Body of pancreas (tissue), 4 donors: Measurements from ENCODE around the gene MAP3K5. TPM values are rescaled to one million over a fixed set of nuclear protein-coding genes. Genes with fewer than 3 reads are reported as not detected.

ENCODE experiments used
- ATAC-seq: fragments of 150-250 bp; one replicate; pipeline ENCODE4 v1.9.1; 2016
- DNase-seq, 4 donors: peaks; one replicate each; pipeline ENCODE4 v3.0.0-alpha.2; 2019
- H3K27ac ChIP-seq, 4 donors: fragments of 200-600 bp; sonication (generic); 1 replicate in 3 of 4; 2 replicates in 1 of 4; pipeline versions ENCODE4 v1.5.1 to v1.6.1; 2016 to 2019; ENCODE audit warnings: mild to moderate bottlenecking in 1 of 4, mixed read lengths in 1 of 4, moderate library complexity in 1 of 4
- H3K27me3 ChIP-seq, 2 donors: fragments of 200-600 bp; sonication (generic); one replicate each; pipeline ENCODE4 v1.6.0; 2016; ENCODE audit warnings: mild to moderate bottlenecking in 1 of 2
- H3K36me3 ChIP-seq, 2 donors: fragments of 200-600 bp; sonication (generic); replicated peaks in 1 of 2; 2 replicates each; pipeline ENCODE4 v1.5.1; 2016; ENCODE audit warnings: low read depth in 2 of 2; ENCODE audit not compliant: insufficient read depth in 1 of 2
- H3K4me1 ChIP-seq: fragments of 200-600 bp; sonication (generic); one replicate; pipeline ENCODE4 v1.6.0; 2016
- H3K4me3 ChIP-seq, 2 donors: fragments of 200-600 bp; sonication (generic); 1 replicate in 1 of 2; 2 replicates in 1 of 2; pipeline ENCODE4 v1.5.1; 2016 to 2019
- H3K9me3 ChIP-seq, 3 donors: fragments of 200-600 bp; sonication (generic); 1 replicate in 2 of 3; 2 replicates in 1 of 3; pipeline ENCODE4 v1.5.1; 2016
- POLR2A ChIP-seq, 3 donors: fragments of 450-650 bp; IDR thresholded peaks; one replicate each; pipeline ENCODE4 v1.6.1; 2016; ENCODE audit warnings: antibody characterized with exemption in 3 of 3, mild to moderate bottlenecking in 2 of 3
- WGBS, 2 donors: methylation state at CpG; one replicate each; pipeline ENCODE4 v1.1.5; 2017; 5-methylcytosine and 5-hydroxymethylcytosine counted together
- intact Hi-C: fragments of 100-400 bp; cut with DNase I; formaldehyde crosslinking; loops from one replicate; pipeline ENCODE4 v1.15.1; 2023
- total RNA-seq, 2 donors: library from RNA; depleted of rRNA; stranded (reverse); fragments of >200 nt; gene quantifications; one replicate each; pipeline ENCODE4 v1.1.0, GENCODE V29; 2016
- TF ChIP-seq, protein P1 (sequence below), 7 experiments: fragments of 450-650 bp in 4 of 7; fragments of 200-600 bp in 3 of 7; sonication (generic) in 3 of 7; IDR thresholded peaks; one replicate each; pipeline ENCODE4 v1.5.1; 2016 to 2019; ENCODE audit warnings: antibody characterized with exemption in 7 of 7

The MAP3K5 gene
- total RNA-seq, 2 donors from 2014 or later = 33.7 to 36.9 TPM

DNA sequence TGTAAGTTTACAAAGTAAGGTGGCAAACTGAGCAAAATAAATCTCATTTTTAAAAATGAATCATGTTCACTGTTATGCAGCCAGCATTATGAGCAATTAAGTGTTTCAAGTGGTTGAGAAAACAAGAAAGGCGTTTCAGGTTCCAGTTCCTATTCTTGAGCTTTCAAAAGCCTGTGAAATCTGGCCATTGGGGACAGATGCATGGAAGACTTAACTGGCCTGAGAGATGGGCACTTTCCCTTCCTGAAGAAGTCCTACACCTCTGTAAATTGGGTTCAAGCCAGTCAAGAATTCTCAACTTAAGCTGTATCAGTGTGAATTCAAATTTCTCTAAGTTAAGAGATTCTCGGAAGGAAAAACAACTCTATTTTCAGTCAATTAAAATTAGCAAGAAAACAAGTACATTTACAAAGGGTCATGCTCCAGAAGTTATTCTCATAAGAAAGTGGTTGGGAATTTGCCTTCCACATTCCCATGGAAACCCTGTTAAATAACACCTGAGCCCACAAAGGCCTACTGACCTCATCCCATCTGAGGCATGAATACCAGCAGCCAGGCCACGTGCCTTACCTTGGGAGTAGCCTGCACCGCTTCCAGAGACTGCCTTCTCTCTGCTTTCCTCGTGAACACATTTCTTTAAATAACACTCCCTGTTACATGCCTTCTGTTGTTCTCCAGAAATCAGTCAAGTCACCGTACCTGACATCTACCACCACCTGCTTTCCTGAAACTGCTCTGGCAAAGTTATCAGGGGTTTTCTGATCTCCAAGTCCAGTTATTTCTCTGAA lies 19.4 kb downstream of the MAP3K5 start:
- DNase-seq = peak; percentile 78 to 90 (median 88)
- peak in 2 of 3 donors; percentile 12 to 42 for TF ChIP-seq POLR2A (IDR thresholded peaks at IDR 0.05)
- TF ChIP-seq, protein P1, sequence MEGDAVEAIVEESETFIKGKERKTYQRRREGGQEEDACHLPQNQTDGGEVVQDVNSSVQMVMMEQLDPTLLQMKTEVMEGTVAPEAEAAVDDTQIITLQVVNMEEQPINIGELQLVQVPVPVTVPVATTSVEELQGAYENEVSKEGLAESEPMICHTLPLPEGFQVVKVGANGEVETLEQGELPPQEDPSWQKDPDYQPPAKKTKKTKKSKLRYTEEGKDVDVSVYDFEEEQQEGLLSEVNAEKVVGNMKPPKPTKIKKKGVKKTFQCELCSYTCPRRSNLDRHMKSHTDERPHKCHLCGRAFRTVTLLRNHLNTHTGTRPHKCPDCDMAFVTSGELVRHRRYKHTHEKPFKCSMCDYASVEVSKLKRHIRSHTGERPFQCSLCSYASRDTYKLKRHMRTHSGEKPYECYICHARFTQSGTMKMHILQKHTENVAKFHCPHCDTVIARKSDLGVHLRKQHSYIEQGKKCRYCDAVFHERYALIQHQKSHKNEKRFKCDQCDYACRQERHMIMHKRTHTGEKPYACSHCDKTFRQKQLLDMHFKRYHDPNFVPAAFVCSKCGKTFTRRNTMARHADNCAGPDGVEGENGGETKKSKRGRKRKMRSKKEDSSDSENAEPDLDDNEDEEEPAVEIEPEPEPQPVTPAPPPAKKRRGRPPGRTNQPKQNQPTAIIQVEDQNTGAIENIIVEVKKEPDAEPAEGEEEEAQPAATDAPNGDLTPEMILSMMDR (IDR thresholded peaks at IDR 0.05) = no peak
- Histone ChIP-seq H3K9me3 (no peaks in the 10 kb centered on the region), H3K27me3 (no peaks in the 10 kb centered on the region), H3K36me3 (no peaks in the 10 kb centered on the region), H3K27ac (peak overlapping the region; percentile 72 to 81 (median 80)), H3K4me1 (peaks cover 64% of the 10 kb centered on the region), H3K4me3 (no peak overlapping the region)
- intact Hi-C loops = no loop called here
- peak; percentile 96 for ATAC-seq
- 53 to 61% methylated on average over 6 of the region's 6 CpGs for WGBS, 2 donors

DNA sequence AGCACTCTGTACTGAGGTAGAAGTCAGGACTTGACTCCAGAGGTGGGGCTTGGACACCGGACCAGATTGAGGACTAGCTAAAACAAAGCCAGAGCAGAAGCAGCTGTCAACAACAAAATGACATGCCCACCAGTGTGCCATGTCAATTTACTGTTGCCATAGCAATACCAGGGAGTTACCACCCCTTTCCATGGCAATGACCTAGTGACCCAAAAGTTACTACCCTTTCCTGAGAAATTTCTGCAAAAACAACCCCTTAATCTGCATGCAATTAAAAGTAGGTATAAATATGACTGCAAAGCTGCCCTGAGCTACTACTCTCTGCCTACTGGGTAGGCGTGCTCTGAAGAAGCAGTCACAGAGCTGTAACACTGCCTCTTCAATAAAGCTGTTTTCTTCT lies 21.0 kb downstream of the MAP3K5 start:
- no peak for DNase-seq
- intact Hi-C loops = no loop called here
- no peak overlapping the region for H3K27ac ChIP-seq
- no peaks in the 10 kb centered on the region for H3K36me3 ChIP-seq
- H3K4me3 ChIP-seq = no peak overlapping the region
- no peaks in the 10 kb centered on the region for H3K9me3 ChIP-seq
- H3K27me3 ChIP-seq = no peaks in the 10 kb centered on the region
- WGBS, 2 donors = 71 to 74% methylated on average over 2 of the region's 2 CpGs
- peaks cover 74% of the 10 kb centered on the region for H3K4me1 ChIP-seq
- no peak for TF ChIP-seq POLR2A (IDR thresholded peaks at IDR 0.05)
- TF ChIP-seq, protein P1 (IDR thresholded peaks at IDR 0.05) = no peak
- no peak for ATAC-seq

DNA sequence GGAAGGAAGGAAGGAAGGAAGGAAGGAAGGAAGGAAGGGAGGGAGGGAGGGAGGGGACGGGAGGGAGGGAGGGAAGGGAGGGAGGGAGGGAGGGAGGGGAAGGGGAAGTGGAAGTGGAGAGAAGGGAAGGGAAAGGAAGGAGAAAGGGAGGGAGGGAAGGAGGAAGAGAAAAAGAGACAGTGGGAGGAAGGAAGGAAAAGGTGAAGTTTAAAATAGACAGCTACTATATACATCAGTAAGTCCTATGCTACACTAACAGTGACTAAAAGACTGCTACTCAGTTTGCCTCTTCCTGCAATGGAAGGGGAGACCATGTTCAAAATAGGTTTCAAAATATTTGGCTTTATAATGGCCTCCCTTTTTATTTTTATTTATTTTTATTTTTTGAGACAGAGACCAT lies 22.5 kb downstream of the MAP3K5 start:
- ATAC-seq = no peak
- no peak for DNase-seq
- no peaks in the 10 kb centered on the region for H3K9me3 ChIP-seq
- intact Hi-C loops = no loop called here
- no peak overlapping the region for H3K27ac ChIP-seq
- no peak for TF ChIP-seq POLR2A (IDR thresholded peaks at IDR 0.05)
- TF ChIP-seq, protein P1 (IDR thresholded peaks at IDR 0.05) = no peak
- no peak overlapping the region for H3K4me3 ChIP-seq
- peaks cover 72% of the 10 kb centered on the region for H3K4me1 ChIP-seq
- no peaks in the 10 kb centered on the region for H3K27me3 ChIP-seq
- WGBS, 2 donors = 80% methylated on average over 1 of the region's 1 CpG; no CpG with 5 or more reads in 1 of the 2 donors
- H3K36me3 ChIP-seq = no peaks in the 10 kb centered on the region

DNA sequence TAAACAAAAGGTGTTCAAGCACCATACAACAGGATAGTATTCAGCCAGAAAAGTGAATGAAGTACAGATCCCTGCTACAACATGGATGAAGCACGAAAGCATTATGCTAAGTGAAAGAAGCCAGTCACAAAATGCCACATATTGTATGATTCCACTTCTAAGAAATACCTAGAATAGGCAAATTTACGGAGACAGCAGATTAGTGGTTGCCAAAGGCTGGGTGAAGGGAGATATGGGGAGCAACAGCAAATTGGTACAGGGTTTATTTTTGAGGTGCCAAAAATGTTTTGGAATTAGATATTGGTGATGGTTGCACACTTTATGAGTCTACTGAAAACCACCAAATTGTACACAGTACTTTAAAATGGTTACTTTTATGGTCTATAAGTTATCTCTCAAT lies 23.2 kb downstream of the MAP3K5 start:
- intact Hi-C loops = no loop called here
- Histone ChIP-seq H3K27ac (no peak overlapping the region), H3K9me3 (no peaks in the 10 kb centered on the region), H3K4me3 (no peak overlapping the region), H3K36me3 (no peaks in the 10 kb centered on the region), H3K4me1 (peaks cover 72% of the 10 kb centered on the region), H3K27me3 (no peaks in the 10 kb centered on the region)
- DNase-seq (no peak), ATAC-seq (no peak)
- no peak for TF ChIP-seq POLR2A (IDR thresholded peaks at IDR 0.05)
- TF ChIP-seq, protein P1 (IDR thresholded peaks at IDR 0.05) = no peak
- 62 to 72% methylated on average over 2 of the region's 2 CpGs for whole genome bisulfite sequencing, 2 donors
